Ascending aorta (tissue), 2 donors: ENCODE results near the gene ZNF436. TPM values are rescaled to one million over a fixed set of nuclear protein-coding genes. Genes with fewer than 3 reads are reported as not detected.
A peak's percentile ranks its signal among the peaks of the same experiment; 100 is the strongest.

ENCODE experiments used
- DNase-seq, 2 donors: peaks; one replicate each; pipeline ENCODE4 v3.0.0-alpha.2; 2019; ENCODE audit warnings: low spot score in 2 of 2
- H3K27ac ChIP-seq, 2 donors: fragments of 200-600 bp; sonication (generic); one replicate each; pipeline ENCODE4 v1.5.1; 2016 to 2017; ENCODE audit warnings: mild to moderate bottlenecking in 1 of 2
- H3K27me3 ChIP-seq: fragments of 200-600 bp; sonication (generic); one replicate; pipeline ENCODE4 v1.5.1; 2017
- H3K36me3 ChIP-seq, 2 donors: fragments of 200-600 bp; sonication (generic); one replicate each; pipeline ENCODE4 v1.5.1; 2016
- H3K4me1 ChIP-seq, 2 donors: fragments of 200-600 bp; sonication (generic); one replicate each; pipeline ENCODE4 v1.5.1; 2016 to 2017; ENCODE audit warnings: mild to moderate bottlenecking in 1 of 2
- H3K4me3 ChIP-seq, 2 donors: fragments of 200-600 bp; sonication (generic); one replicate each; pipeline ENCODE4 v1.5.1; 2016 to 2017; ENCODE audit warnings: mild to moderate bottlenecking in 1 of 2
- H3K9me3 ChIP-seq, 2 donors: fragments of 200-600 bp; sonication (generic); one replicate each; pipeline ENCODE4 v1.5.1; 2016
- intact Hi-C: fragments of 100-400 bp; cut with DNase I; formaldehyde crosslinking; loops from one replicate; pipeline ENCODE4 v1.15.1; 2023
- total RNA-seq: library from RNA; depleted of rRNA; stranded (reverse); fragments of >200 nt; gene quantifications from one replicate; pipeline ENCODE4 v1.1.0, GENCODE V29; 2016
- TF ChIP-seq, protein P1 (sequence below), 3 experiments: fragments of 200-600 bp in 2 of 3; fragments of 450-650 bp in 1 of 3; sonication (generic) in 2 of 3; IDR thresholded peaks; one replicate each; pipeline ENCODE4 v1.5.1; 2016 to 2019; ENCODE audit warnings: antibody characterized with exemption in 3 of 3, mild to moderate bottlenecking in 1 of 3, moderate library complexity in 1 of 3

Gene ZNF436
- total RNA-seq, 1 donor from 2014 or later: 3.1 TPM

DNA sequence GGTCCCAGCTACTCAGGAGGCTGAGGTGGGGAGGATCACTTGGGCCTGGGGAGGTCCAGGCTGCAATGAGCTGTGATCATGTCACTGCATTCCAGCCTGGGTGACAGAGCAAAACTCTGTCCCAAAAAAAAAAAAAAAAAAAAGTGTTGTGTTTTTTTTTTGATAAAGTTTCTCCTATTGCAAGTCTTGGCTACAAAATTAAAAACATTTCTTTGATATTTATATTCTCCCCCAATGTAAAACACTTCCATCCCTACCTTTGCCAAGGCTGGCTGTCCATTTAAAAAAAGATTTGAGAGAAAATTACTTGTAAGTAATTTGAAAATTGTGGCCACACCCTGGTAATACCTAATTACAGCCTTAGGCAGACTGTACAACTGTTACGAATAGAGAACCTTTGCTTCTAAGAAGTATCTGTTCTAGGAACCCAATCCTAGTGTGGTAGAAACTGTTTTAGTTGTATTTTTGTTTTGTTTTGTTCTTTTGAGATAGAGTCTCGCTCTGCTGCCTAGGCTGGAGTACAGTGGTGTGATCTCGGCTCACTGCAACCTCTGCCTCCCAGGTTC, 11.2 kb downstream of the ZNF436 start:
- H3K27ac ChIP-seq: peak overlapping the region; percentile 21 to 47
- intact Hi-C loops: no loop called here

DNA sequence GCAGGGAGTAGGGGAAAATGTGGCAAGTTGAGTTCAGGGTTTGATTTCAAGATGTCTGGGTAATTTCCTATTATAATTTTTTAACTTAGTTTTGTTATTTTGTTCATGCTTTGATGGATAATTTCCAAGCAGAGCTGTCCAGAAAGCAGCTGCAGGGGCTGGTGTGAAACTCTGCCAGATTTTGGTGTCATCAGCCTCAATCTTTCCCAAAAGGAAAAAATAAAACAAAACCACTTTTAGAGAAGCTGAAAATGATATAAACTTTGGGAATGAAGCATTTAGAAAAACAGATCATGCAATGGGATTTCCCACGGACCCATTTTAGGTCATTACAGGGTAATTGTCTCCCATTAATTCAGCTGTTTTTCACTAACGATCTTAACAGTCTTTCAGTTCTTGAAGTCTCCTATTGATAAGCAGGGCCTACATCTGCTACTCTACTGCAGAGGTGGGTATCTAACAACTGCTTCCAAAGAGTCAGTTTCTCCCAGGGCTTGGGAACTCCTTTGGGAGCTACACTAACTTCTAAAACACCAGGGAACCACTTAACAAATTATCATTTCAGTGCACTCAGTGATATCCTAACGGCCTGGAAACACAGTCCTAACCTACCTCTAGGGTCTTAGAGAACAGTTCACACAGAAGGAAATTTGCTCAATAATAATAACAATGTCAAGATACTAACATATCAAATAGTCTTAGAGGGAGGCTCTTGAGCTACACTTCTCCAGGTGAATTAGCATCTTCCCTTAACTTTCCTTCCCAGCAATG, 12.3 kb downstream of the ZNF436 start:
- Histone ChIP-seq H3K27me3 (no peaks in the 10 kb centered on the region), H3K36me3 (peaks cover 15 to 31% of the 10 kb centered on the region in 2 donors), H3K4me3 (no peak overlapping the region), H3K4me1 (peaks cover 0 to 5% of the 10 kb centered on the region in 2 donors), H3K9me3 (peaks cover 16 to 33% of the 10 kb centered on the region in 2 donors), H3K27ac (no peak overlapping the region)
- DNase-seq: no peak
- TF ChIP-seq, protein P1, sequence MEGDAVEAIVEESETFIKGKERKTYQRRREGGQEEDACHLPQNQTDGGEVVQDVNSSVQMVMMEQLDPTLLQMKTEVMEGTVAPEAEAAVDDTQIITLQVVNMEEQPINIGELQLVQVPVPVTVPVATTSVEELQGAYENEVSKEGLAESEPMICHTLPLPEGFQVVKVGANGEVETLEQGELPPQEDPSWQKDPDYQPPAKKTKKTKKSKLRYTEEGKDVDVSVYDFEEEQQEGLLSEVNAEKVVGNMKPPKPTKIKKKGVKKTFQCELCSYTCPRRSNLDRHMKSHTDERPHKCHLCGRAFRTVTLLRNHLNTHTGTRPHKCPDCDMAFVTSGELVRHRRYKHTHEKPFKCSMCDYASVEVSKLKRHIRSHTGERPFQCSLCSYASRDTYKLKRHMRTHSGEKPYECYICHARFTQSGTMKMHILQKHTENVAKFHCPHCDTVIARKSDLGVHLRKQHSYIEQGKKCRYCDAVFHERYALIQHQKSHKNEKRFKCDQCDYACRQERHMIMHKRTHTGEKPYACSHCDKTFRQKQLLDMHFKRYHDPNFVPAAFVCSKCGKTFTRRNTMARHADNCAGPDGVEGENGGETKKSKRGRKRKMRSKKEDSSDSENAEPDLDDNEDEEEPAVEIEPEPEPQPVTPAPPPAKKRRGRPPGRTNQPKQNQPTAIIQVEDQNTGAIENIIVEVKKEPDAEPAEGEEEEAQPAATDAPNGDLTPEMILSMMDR (IDR thresholded peaks at IDR 0.05): no peak
- intact Hi-C loops: no loop called here

More for the DNA sequence above, 11.2 kb downstream of the ZNF436 start:
- Histone ChIP-seq H3K9me3 (peaks cover 27 to 44% of the 10 kb centered on the region in 2 donors), H3K36me3 (peaks cover 25 to 42% of the 10 kb centered on the region in 2 donors), H3K4me3 (no peak overlapping the region), H3K4me1 (peaks cover 0 to 5% of the 10 kb centered on the region in 2 donors), H3K27me3 (no peaks in the 10 kb centered on the region)
- TF ChIP-seq, protein P1 (IDR thresholded peaks at IDR 0.05): no peak
- DNase-seq: no peak

DNA sequence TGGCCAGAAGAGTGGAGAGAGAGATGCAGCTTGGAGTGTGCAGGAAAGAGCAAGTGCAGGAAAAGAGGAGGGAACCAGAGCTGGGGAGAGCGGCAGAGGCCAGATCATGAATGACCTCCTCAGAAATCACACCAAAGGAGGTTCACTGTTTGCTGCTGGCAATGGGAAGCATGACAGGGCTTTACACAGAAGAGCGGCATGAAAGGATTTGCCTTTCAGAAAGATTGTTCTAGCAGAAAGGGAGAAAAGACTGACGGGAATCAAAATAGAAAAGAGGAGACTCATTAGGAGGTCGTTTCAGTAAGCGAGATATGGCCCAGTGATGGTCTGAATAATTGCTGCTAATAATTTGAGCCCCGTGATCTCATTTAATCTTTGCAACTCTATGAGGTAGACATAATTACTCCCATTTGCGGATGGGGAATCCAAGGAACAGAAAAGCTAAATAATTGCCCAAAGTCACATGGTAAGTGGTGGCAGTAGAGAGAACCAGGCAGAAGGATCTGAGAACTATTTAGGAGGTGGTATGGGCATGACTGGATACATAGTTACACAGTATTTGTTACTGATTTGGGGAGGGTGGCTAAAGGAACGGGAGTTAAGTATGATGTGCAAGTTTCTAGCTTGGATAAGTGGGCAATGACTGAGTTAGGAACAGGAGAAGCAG, 13.0 kb downstream of the ZNF436 start:
- Histone ChIP-seq H3K4me3 (no peak overlapping the region), H3K36me3 (peaks cover 7 to 24% of the 10 kb centered on the region in 2 donors), H3K27ac (no peak overlapping the region), H3K27me3 (no peaks in the 10 kb centered on the region), H3K9me3 (peaks cover 9 to 26% of the 10 kb centered on the region in 2 donors), H3K4me1 (peaks cover 0 to 5% of the 10 kb centered on the region in 2 donors)
- intact Hi-C loops: no loop called here
- TF ChIP-seq, protein P1 (IDR thresholded peaks at IDR 0.05): no peak
- no peak for DNase-seq

DNA sequence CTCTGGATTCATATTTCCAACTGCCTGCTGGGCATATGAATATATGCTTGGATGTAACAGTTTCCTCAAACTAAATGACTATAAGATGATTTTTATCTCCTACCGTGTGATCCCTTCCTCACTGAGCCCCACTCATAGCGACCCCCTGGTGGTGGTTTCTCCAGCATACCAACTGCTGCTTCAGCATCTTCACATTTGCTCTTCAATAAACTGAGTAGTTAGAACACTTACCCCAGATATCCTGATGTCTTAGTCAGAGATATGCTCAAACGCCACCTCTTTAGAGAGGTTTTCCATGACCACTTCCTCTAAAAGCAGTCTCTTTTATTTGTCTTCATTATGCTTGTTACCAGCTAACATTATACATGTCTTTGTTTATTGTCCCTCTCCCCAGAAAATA, 15.4 kb downstream of the ZNF436 start:
- Histone ChIP-seq H3K9me3 (peaks cover 0 to 4% of the 10 kb centered on the region in 2 donors), H3K27me3 (no peaks in the 10 kb centered on the region), H3K4me1 (peaks cover 0 to 5% of the 10 kb centered on the region in 2 donors), H3K36me3 (peaks cover 0 to under 1% of the 10 kb centered on the region in 2 donors), H3K27ac (no peak overlapping the region), H3K4me3 (no peak overlapping the region)
- intact Hi-C loops: no loop called here
- no peak for DNase-seq
- TF ChIP-seq, protein P1 (IDR thresholded peaks at IDR 0.05): no peak

DNA sequence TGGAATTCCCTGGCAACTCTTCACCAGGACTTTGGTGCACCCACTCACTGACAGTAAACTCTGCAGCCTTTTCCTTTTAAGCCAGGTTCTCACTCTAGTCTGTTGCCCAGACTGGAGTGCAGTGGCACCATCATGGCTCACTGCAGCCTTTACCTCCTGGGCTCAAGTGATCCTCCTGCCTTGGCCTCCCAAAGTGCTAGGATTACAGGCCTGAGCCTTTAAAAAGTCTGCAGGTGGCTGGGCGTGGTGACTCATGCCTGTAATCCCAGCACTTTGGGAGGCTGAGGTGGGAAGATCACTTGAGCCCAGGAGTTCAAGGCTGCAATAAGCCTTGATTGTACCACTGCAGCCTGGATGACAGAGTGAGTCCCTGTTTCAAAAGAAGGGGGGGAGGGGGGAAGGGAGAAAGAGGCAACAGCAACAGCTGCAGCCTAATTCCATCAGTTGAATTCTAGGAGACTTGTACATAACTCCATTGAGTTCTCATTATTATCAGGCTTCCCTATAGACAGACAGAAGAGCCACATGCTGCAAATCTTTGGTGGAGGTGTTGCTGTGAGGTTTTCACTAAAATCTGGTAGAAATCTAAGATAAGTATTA, 17.4 kb downstream of the ZNF436 start:
- H3K36me3 ChIP-seq: no peaks in the 10 kb centered on the region
- no peak overlapping the region for H3K4me3 ChIP-seq
- no peak for DNase-seq
- TF ChIP-seq, protein P1 (IDR thresholded peaks at IDR 0.05): no peak
- no peaks in the 10 kb centered on the region for H3K27me3 ChIP-seq
- intact Hi-C loops: no loop called here
- no peaks in the 10 kb centered on the region for H3K9me3 ChIP-seq
- no peak overlapping the region for H3K27ac ChIP-seq
- H3K4me1 ChIP-seq: no peaks in the 10 kb centered on the region
